GM12875 (cell line): Measurements from ENCODE around the gene NR2E3.

Experiments used
- H3K4me3 ChIP-seq: one replicate; pipeline ENCODE4 v1.5.1; 2011; ENCODE audit warnings: low read depth, low read length, control low read depth
- CTCF ChIP-seq: IDR thresholded peaks from 2 replicates; pipeline ENCODE4 v1.5.1; 2011; ENCODE audit warnings: low read depth, mild to moderate bottlenecking, control low read depth, inconsistent platforms, low read length, moderate library complexity, borderline replicate concordance; ENCODE audit not compliant: insufficient read depth

NR2E3 gene

GRCh38 chr15:71784719-71785118 is 25.6 kb upstream of the NR2E3 start:
- no peak overlapping the region for H3K4me3 ChIP-seq
- TF ChIP-seq CTCF, result peak; percentile 59

GRCh38 chr15:71785996-71786395 is 24.4 kb upstream of the NR2E3 start:
- no peak for TF ChIP-seq CTCF
- no peak overlapping the region for H3K4me3 ChIP-seq

GRCh38 chr15:71786673-71787072 is 23.7 kb upstream of the NR2E3 start:
- H3K4me3 ChIP-seq, result no peak overlapping the region
- no peak for TF ChIP-seq CTCF

- H3K4me3 ChIP-seq, result no peak overlapping the region
- no peak for TF ChIP-seq CTCF
Measured at GRCh38 chr15:71788646-71789579, 21.4 kb upstream of the NR2E3 start.

GRCh38 chr15:71789616-71790015 is 20.7 kb upstream of the NR2E3 start:
- no peak for TF ChIP-seq CTCF
- H3K4me3 ChIP-seq, result no peak overlapping the region

GRCh38 chr15:71790081-71790480 is 20.3 kb upstream of the NR2E3 start:
- no peak for TF ChIP-seq CTCF
- H3K4me3 ChIP-seq, result no peak overlapping the region

GRCh38 chr15:71791975-71792374 is 18.4 kb upstream of the NR2E3 start:
- no peak overlapping the region for H3K4me3 ChIP-seq
- TF ChIP-seq CTCF, result no peak
